Fibroblast of lung (primary cell): ENCODE data around the gene APOL2. TPM values are rescaled to one million over a fixed set of nuclear protein-coding genes. Genes with fewer than 3 reads are reported as not detected.

ENCODE experiments used
- DNase-seq, 2 donors: peaks; one replicate each; pipeline versions ENCODE4 v3.0.0 to v3.0.0-alpha.2; 2010; ENCODE audit warnings: low read depth in 2 of 2
- H2AFZ ChIP-seq: 2 replicates; pipeline ENCODE4 v1.5.1; 2012; ENCODE audit warnings: low read length, control low read depth, inconsistent platforms
- H3K27ac ChIP-seq: 2 replicates; pipeline ENCODE4 v1.5.1; 2011; ENCODE audit warnings: low read length, control low read depth; ENCODE audit not compliant: insufficient read depth
- H3K27me3 ChIP-seq: 2 replicates; pipeline ENCODE4 v1.5.1; 2011; ENCODE audit warnings: mild to moderate bottlenecking, low read length; ENCODE audit not compliant: control insufficient read depth, insufficient read depth
- H3K36me3 ChIP-seq: 2 replicates; pipeline ENCODE4 v1.5.1; 2011; ENCODE audit warnings: low read length; ENCODE audit not compliant: control insufficient read depth, insufficient read depth
- H3K4me1 ChIP-seq: 2 replicates; pipeline ENCODE4 v1.5.1; 2011; ENCODE audit warnings: low read length; ENCODE audit not compliant: control insufficient read depth, insufficient read depth; ENCODE audit errors: extremely low read depth
- H3K4me2 ChIP-seq: 2 replicates; pipeline ENCODE4 v1.5.1; 2011; ENCODE audit warnings: low read length, control low read depth; ENCODE audit not compliant: insufficient read depth; ENCODE audit errors: extremely low read depth
- H3K4me3 ChIP-seq, 4 experiments: fragments of 200-600 bp in 1 of 4; sonication (generic) in 1 of 4; replicated peaks in 1 of 4; 2 replicates each; pipeline ENCODE4 v1.5.1; 2011 to 2016; ENCODE audit warnings: low read length in 4 of 4, low read depth in 3 of 4, mild to moderate bottlenecking in 3 of 4, control low read depth in 2 of 4, inconsistent platforms in 1 of 4, mixed read lengths in 1 of 4; ENCODE audit not compliant: insufficient read depth in 1 of 4; ENCODE audit errors: control extremely low read depth in 1 of 4
- H3K79me2 ChIP-seq: 2 replicates; pipeline ENCODE4 v1.5.1; 2012; ENCODE audit warnings: mild to moderate bottlenecking, low read length, inconsistent platforms; ENCODE audit not compliant: control insufficient read depth, insufficient read depth
- H3K9ac ChIP-seq: 2 replicates; pipeline ENCODE4 v1.5.1; 2011; ENCODE audit warnings: mild to moderate bottlenecking, low read length, control low read depth; ENCODE audit not compliant: insufficient read depth
- H3K9me3 ChIP-seq: 2 replicates; pipeline ENCODE4 v1.5.1; 2012; ENCODE audit warnings: low read depth, low read length; ENCODE audit not compliant: control insufficient read depth, insufficient read depth
- H4K20me1 ChIP-seq: 2 replicates; pipeline ENCODE4 v1.5.1; 2011; ENCODE audit warnings: low read length; ENCODE audit not compliant: control insufficient read depth, insufficient read depth; ENCODE audit errors: extremely low read depth
- EZH2 ChIP-seq: IDR thresholded peaks from 2 replicates; pipeline ENCODE4 v1.5.1; 2012; ENCODE audit warnings: low read length, control low read depth, mild to moderate bottlenecking; ENCODE audit errors: missing control alignments
- polyA plus RNA-seq, 2 donors: library from polyadenylated mRNA; depleted of rRNA in 1 of 2; stranded (reverse) in 1 of 2; unstranded in 1 of 2; fragments of >200 nt; gene quantifications; 2 replicates each; pipeline ENCODE4 v1.2.1, GENCODE V29; 2011 to 2012; ENCODE audit warnings: missing spikeins in 1 of 2
- total RNA-seq: library from RNA; depleted of rRNA; stranded (reverse); fragments of >200 nt; gene quantifications from 2 replicates; pipeline ENCODE4 v1.2.1, GENCODE V29; 2014
- TF ChIP-seq, protein P1 (sequence below), 2 donors: IDR thresholded peaks in 1 of 2; conservative IDR thresholded peaks in 1 of 2; 1 replicate in 1 of 2; 2 replicates in 1 of 2; pipeline ENCODE4 v1.5.1; 2011 to 2012; ENCODE audit warnings: low read length in 2 of 2, control low read depth in 1 of 2, inconsistent platforms in 1 of 2, low read depth in 1 of 2, mild to moderate bottlenecking in 1 of 2

Gene APOL2
- total and polyA plus RNA-seq, 2 donors (not counting 1 experiment from before 2014, with no cell fraction given), result 38.0 to 49.5 TPM

DNA sequence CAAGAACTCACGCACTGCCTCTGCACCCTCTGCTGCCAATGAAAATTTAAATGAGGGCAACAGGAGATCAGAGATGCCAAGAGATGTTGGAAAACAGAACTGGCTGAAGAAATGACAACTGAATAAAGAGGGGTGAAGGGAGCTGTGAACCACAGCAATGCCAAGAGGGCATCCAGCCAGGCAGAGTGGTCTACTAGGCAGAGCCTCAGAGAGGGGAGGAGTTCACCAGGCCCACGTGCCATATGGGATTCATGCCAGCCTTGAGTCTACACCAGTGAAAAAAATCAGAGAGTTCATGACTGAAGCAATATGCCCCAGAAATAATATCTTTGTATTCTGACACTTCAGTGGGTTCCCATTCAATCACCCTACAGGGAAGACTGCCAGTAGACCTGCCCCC, 4.4 kb downstream of the APOL2 start:
- H3K27me3 ChIP-seq, result no peaks in the 10 kb centered on the region
- no peak overlapping the region for H3K4me2 ChIP-seq
- H3K9me3 ChIP-seq, result no peaks in the 10 kb centered on the region
- no peak overlapping the region for H3K4me3 ChIP-seq
- H3K79me2 ChIP-seq, result peaks cover 35% of the 10 kb centered on the region
- H3K4me1 ChIP-seq, result peaks cover 9% of the 10 kb centered on the region
- peaks cover 6% of the 10 kb centered on the region for H3K36me3 ChIP-seq
- H2AFZ ChIP-seq, result no peak overlapping the region
- H4K20me1 ChIP-seq, result no peaks in the 10 kb centered on the region
- no peak for DNase-seq
- H3K27ac ChIP-seq, result no peak overlapping the region
- no peak overlapping the region for H3K9ac ChIP-seq
- TF ChIP-seq, protein P1, sequence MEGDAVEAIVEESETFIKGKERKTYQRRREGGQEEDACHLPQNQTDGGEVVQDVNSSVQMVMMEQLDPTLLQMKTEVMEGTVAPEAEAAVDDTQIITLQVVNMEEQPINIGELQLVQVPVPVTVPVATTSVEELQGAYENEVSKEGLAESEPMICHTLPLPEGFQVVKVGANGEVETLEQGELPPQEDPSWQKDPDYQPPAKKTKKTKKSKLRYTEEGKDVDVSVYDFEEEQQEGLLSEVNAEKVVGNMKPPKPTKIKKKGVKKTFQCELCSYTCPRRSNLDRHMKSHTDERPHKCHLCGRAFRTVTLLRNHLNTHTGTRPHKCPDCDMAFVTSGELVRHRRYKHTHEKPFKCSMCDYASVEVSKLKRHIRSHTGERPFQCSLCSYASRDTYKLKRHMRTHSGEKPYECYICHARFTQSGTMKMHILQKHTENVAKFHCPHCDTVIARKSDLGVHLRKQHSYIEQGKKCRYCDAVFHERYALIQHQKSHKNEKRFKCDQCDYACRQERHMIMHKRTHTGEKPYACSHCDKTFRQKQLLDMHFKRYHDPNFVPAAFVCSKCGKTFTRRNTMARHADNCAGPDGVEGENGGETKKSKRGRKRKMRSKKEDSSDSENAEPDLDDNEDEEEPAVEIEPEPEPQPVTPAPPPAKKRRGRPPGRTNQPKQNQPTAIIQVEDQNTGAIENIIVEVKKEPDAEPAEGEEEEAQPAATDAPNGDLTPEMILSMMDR (conservative IDR thresholded peaks at IDR 0.05 in 1 of 2, IDR thresholded peaks at IDR 0.05 in 1 of 2; ENCODE audit: low read depth in 1 of 2, low read length in 2 of 2), result no peak
- TF ChIP-seq EZH2, result no peak

DNA sequence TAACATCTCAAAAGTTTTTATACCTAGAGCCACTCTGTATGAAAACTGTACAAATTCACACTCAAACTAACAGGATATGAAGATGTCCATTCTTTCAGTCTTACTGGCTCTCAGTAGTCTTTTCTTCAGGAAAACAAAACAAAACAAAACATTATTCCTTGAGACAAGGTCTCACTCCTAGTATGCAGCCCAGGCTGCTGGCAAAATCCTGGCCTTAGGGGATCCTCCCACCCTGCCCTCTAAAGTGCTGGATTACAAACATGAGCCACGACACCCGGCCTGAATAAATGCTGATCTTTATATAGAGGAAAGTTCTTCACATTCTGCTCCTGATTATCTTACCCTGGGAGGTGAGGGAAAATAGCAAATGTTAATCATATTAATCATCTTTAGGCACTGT, 5.1 kb downstream of the APOL2 start:
- H3K4me2 ChIP-seq, result no peak overlapping the region
- H3K9ac ChIP-seq, result no peak overlapping the region
- H3K27me3 ChIP-seq, result no peaks in the 10 kb centered on the region
- H3K79me2 ChIP-seq, result peaks cover 35% of the 10 kb centered on the region
- TF ChIP-seq, protein P1 (conservative IDR thresholded peaks at IDR 0.05 in 1 of 2, IDR thresholded peaks at IDR 0.05 in 1 of 2; ENCODE audit: low read depth in 1 of 2, low read length in 2 of 2), result no peak
- no peak for TF ChIP-seq EZH2
- H3K4me1 ChIP-seq, result peaks cover 6% of the 10 kb centered on the region
- H3K9me3 ChIP-seq, result no peaks in the 10 kb centered on the region
- DNase-seq, result no peak
- no peak overlapping the region for H2AFZ ChIP-seq
- H3K4me3 ChIP-seq, result no peak overlapping the region
- H3K36me3 ChIP-seq, result peaks cover 6% of the 10 kb centered on the region
- H3K27ac ChIP-seq, result no peak overlapping the region
- no peaks in the 10 kb centered on the region for H4K20me1 ChIP-seq

DNA sequence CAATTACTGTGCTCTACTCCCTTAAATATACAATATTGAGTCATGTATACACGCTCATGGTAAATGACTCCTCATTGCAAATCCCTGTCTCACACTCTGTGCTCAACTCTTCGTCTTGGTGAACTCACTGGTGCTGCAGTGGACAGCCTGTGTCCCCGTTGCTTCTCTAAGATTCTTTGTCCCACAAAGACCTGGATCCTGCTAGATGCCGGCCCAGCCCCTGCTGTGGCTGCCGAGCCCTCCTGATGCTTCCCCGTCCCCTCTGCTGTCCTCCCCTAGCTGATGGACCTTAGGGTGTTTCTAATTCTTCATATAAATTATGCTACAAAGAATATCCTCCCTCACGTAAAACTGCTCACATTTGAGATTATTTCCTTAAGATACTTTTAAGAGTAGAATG, 5.5 kb downstream of the APOL2 start:
- Histone ChIP-seq H3K4me1 (peaks cover 6% of the 10 kb centered on the region), H3K27me3 (no peaks in the 10 kb centered on the region), H3K9me3 (no peaks in the 10 kb centered on the region), H3K9ac (no peak overlapping the region), H4K20me1 (no peaks in the 10 kb centered on the region), H2AFZ (no peak overlapping the region), H3K4me2 (no peak overlapping the region), H3K4me3 (no peak overlapping the region), H3K36me3 (peaks cover 6% of the 10 kb centered on the region), H3K27ac (no peak overlapping the region), H3K79me2 (peaks cover 34% of the 10 kb centered on the region)
- DNase-seq, result no peak
- TF ChIP-seq, protein P1 (conservative IDR thresholded peaks at IDR 0.05 in 1 of 2, IDR thresholded peaks at IDR 0.05 in 1 of 2; ENCODE audit: low read depth in 1 of 2, low read length in 2 of 2), result no peak
- no peak for TF ChIP-seq EZH2
